BLaER1 (cell line): ENCODE results near the gene RGS5.

Experiments
- H3K27ac ChIP-seq: shearing (Covaris generic); formaldehyde crosslinking; 2 replicates; pipeline ENCODE4 v1.8.1; 2022
- H3K27me3 ChIP-seq: shearing (Covaris generic); formaldehyde crosslinking; 2 replicates; pipeline ENCODE4 v1.8.1; 2022
- H3K36me3 ChIP-seq: shearing (Covaris generic); formaldehyde crosslinking; 2 replicates; pipeline ENCODE4 v1.8.1; 2022
- H3K4me1 ChIP-seq: shearing (Covaris generic); formaldehyde crosslinking; 2 replicates; pipeline ENCODE4 v1.8.1; 2022
- H3K4me2 ChIP-seq: shearing (Covaris generic); formaldehyde crosslinking; 2 replicates; pipeline ENCODE4 v1.8.1; 2022
- H3K4me3 ChIP-seq: shearing (Covaris generic); formaldehyde crosslinking; 2 replicates; pipeline ENCODE4 v1.8.1; 2022
- H3K9ac ChIP-seq: shearing (Covaris generic); formaldehyde crosslinking; 2 replicates; pipeline ENCODE4 v1.8.1; 2022
- H3K9me3 ChIP-seq: shearing (Covaris generic); formaldehyde crosslinking; 2 replicates; pipeline ENCODE4 v1.8.1; 2022
- H4K20me1 ChIP-seq: shearing (Covaris generic); formaldehyde crosslinking; 2 replicates; pipeline ENCODE4 v1.8.1; 2022
- Cebpa-rat ChIP-seq: shearing (Covaris generic); IDR thresholded peaks from 2 replicates; pipeline ENCODE4 v1.8.1; 2022

RGS5 gene

DNA sequence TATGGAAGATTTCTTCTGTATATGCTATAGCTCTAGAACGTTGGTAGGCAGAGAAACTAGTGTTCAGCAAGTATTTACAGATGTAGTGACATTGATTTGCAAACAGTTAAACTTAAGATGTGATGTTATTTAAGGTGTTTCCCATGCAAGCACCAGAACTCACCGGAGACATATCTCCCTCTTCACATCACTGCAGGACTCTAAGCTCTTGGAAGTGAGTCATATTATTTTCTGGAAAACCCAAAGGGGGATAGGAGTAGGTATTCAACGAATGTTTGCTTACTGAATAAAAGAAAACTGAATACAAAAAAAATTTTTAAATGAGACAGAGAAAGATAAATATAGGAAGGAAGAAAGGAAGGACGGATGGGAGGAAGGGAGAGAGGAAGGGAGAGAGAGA lies 108.5 kb downstream of the RGS5 start:
- H3K4me2 ChIP-seq: no peak overlapping the region

DNA sequence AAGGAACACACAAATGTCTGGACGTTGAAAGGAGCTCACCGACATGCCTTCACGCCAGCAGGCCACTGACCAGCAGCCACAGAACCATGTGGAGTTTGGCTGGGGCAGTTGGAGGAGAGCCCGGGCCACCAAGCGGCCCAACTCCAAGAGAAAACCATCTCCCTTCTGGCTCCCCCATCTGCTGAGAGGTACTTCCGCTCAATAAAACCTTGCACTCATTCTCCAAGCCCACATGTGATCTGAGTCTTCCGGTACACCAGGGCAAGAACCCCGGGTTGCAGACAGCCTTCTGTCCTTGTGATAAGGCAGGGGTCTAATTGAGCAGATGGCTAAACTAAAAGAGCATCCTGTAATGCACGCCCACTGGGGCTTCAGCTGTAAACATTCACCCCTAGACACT lies 109.1 kb downstream of the RGS5 start:
- no peak overlapping the region for H3K9ac ChIP-seq
- H3K9me3 ChIP-seq: no peaks in the 10 kb centered on the region
- H3K27ac ChIP-seq: no peak overlapping the region
- H4K20me1 ChIP-seq: no peaks in the 10 kb centered on the region
- H3K36me3 ChIP-seq: no peaks in the 10 kb centered on the region
- H3K4me2 ChIP-seq: no peak overlapping the region
- H3K27me3 ChIP-seq: no peaks in the 10 kb centered on the region
- no peak overlapping the region for H3K4me3 ChIP-seq
- no peak for TF ChIP-seq Cebpa-rat
- H3K4me1 ChIP-seq: no peaks in the 10 kb centered on the region

More for the DNA sequence above, 108.5 kb downstream of the RGS5 start:
- Histone ChIP-seq H3K27ac (no peak overlapping the region), H3K9me3 (no peaks in the 10 kb centered on the region), H3K27me3 (no peaks in the 10 kb centered on the region), H3K4me3 (no peak overlapping the region), H3K9ac (no peak overlapping the region), H3K36me3 (no peaks in the 10 kb centered on the region), H4K20me1 (no peaks in the 10 kb centered on the region), H3K4me1 (no peaks in the 10 kb centered on the region)
- TF ChIP-seq Cebpa-rat: no peak

- no peak overlapping the region for H3K4me3 ChIP-seq
- no peaks in the 10 kb centered on the region for H3K9me3 ChIP-seq
- no peaks in the 10 kb centered on the region for H3K4me1 ChIP-seq
- no peaks in the 10 kb centered on the region for H3K27me3 ChIP-seq
- no peaks in the 10 kb centered on the region for H3K36me3 ChIP-seq
- no peak for TF ChIP-seq Cebpa-rat
- H3K27ac ChIP-seq: no peak overlapping the region
- H3K9ac ChIP-seq: no peak overlapping the region
- no peak overlapping the region for H3K4me2 ChIP-seq
- H4K20me1 ChIP-seq: no peaks in the 10 kb centered on the region
Observed at GRCh38 chr1:163093169-163093568, 109.5 kb downstream of the RGS5 start.
